Brain microvascular endothelial cell (primary cell): ENCODE results near the gene ABCA3.
"Not testable (repeated sequence)": the region's sequence is repeated elsewhere in the genome, so short reads cannot be mapped to it uniquely, and the experiment has no call there.

Experiments
- DNase-seq: peaks from one replicate; pipeline ENCODE4 v3.0.0-alpha.2; 2020
- H3K27ac ChIP-seq: fragments of 250-450 bp; sonication (Bioruptor Pico); 2 replicates; pipeline ENCODE4 v1.5.1; 2020; ENCODE audit warnings: mild to moderate bottlenecking, moderate library complexity
- H3K27me3 ChIP-seq: fragments of 250-450 bp; sonication (Bioruptor Pico); replicated peaks from 2 replicates; pipeline ENCODE4 v1.5.1; 2020; ENCODE audit warnings: mild to moderate bottlenecking
- H3K36me3 ChIP-seq: fragments of 250-450 bp; sonication (Bioruptor Pico); replicated peaks from 2 replicates; pipeline ENCODE4 v1.5.1; 2020; ENCODE audit warnings: mild to moderate bottlenecking
- H3K4me3 ChIP-seq: 2 replicates; pipeline ENCODE4 v1.5.1; 2011; ENCODE audit warnings: low read depth, mild to moderate bottlenecking, control low read depth, low read length, moderate library complexity
- in situ Hi-C: cut with HindIII; loops from 2 replicates; pipeline ENCODE4 v1.10.0; 2017; ENCODE audit warnings: low sequenced_read_pairs, low pct_ligation_motif_present
- TF ChIP-seq, protein P1 (sequence below): IDR thresholded peaks from 2 replicates; pipeline ENCODE4 v1.5.1; 2011; ENCODE audit warnings: low read depth, mild to moderate bottlenecking, moderate library complexity, low read length, control low read depth, inconsistent platforms; ENCODE audit errors: missing control alignments

The ABCA3 gene

DNA sequence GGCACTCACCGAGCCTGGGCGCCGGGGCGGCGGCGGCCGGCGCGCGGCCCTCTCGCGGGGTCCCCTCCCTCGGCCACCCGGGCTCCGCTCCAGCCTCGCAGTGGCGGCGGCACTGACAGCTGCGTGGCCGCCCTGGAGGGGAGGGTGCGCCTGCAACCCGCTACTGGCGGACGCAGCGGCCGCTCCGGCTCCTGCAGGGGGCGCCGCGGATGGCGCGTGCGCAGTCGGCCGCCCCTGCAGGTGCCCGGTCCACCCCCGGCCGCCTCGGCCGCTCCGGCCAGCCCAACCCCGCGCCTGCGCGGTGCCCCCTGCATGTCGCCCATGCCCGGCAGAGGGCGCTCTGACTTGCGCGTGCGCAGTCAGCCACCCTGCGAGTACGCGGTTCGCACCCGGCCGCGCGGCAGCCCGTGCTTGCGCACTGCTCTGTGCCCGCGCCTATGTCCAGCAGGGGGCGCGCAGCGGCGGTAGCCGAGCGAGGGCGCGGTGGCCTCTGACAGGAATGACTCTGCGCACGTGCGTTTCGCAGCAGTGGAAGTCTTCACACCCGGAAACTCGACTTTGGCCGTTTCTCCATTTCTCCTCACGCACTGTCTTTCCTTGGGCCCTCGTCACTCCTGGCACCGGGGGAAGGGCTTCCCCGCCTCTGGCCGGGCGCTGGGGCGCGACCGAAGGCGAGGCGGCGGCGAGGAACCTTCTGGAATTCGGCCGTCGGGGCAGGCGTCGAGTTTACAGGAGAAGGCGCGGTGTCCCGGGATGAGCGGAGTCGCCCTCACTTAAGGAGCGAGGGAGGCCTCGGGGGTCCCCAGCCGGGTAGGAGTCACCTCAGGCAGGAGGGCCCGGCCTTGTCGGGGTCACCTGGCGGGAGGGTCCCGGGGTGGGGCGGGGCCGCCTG, at the start of gene ABCA3:
ABCA3 (minus strand) TSS at position 165 of the 892 bp plus-strand sequence. CDS start 14,262 bp downstream, outside the sequence.
- H3K27ac ChIP-seq = no peak within 1 kb of the TSS
- in situ Hi-C loops = no loop called here

DNA sequence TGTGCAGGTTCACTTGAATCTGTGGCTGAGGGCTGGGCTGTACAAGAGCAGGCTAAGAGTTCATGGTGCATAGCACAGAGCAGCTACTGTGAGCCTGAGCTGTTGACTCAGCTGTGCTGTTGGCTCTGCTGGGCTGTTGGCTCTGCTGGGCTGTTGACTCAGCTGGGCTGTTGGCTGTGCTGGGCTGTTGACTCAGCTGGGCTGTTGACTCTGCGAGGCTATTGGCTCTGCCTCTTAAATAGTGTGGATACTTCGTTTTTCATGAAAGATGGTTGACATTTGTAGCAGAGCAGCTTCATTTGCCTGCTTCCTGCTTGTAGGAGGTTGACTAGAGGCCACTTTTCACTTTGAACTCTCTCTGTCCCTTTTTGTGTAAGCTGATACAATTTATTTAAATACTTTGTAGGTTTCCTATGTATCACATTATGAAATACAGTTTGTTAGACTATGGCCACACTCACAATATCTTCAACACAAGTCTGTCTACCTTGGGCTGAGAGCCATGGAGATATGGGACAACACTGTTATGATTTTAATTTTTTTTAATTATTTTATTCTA, 48.4 kb upstream of the ABCA3 start:
- TF ChIP-seq, protein P1, sequence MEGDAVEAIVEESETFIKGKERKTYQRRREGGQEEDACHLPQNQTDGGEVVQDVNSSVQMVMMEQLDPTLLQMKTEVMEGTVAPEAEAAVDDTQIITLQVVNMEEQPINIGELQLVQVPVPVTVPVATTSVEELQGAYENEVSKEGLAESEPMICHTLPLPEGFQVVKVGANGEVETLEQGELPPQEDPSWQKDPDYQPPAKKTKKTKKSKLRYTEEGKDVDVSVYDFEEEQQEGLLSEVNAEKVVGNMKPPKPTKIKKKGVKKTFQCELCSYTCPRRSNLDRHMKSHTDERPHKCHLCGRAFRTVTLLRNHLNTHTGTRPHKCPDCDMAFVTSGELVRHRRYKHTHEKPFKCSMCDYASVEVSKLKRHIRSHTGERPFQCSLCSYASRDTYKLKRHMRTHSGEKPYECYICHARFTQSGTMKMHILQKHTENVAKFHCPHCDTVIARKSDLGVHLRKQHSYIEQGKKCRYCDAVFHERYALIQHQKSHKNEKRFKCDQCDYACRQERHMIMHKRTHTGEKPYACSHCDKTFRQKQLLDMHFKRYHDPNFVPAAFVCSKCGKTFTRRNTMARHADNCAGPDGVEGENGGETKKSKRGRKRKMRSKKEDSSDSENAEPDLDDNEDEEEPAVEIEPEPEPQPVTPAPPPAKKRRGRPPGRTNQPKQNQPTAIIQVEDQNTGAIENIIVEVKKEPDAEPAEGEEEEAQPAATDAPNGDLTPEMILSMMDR = no peak
- H3K27me3 ChIP-seq = no peaks in the 10 kb centered on the region
- in situ Hi-C loops = no loop called here
- DNase-seq = peak; percentile 84
- H3K27ac ChIP-seq = peak overlapping the region; percentile 60
- no peak overlapping the region for H3K4me3 ChIP-seq
- no peaks in the 10 kb centered on the region for H3K36me3 ChIP-seq

More for the DNA sequence above, at the start of gene ABCA3:
- TF ChIP-seq, protein P1 = peak; percentile 78
- H3K36me3 ChIP-seq = no peaks in the 10 kb centered on the region
- peak; percentile 76 for DNase-seq
- peak within 1 kb of the TSS; percentile 48 for H3K4me3 ChIP-seq
- H3K27me3 ChIP-seq = peaks cover 10% of the 10 kb centered on the region

DNA sequence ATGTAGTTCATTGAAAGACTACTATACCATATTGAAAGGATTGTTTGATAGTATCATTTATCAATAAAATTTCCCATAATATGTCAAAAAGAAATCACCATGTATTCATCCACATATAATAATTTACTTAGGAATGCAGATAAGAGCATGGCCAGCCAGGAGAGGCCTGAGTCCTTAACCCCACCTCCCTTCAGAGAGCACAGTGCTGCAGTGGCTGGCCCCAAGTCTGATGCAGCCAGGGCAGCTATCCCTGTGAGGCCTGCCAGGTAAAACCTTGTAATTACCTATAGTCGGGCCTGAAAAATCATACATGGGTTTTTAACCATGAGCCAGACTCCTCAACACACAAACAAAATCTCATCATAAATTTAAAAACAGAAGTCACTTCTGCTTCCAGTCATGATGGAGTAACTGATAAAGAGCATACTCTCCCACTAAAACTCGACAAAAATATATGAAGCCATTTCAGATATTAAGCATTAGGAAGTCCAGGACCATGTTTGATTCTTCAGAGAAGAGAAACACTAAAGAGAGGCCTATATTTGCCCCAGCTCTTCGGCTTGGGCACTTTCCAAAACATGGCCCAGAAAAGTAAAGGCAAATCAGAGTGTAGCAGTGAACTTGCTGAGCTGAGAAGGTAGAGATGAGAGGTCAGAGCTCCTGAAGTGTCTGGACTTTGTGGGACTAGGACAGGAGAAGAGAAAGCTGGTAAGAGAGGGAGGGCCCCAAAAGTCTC, 47.8 kb upstream of the ABCA3 start:
- DNase-seq = no peak
- no peaks in the 10 kb centered on the region for H3K36me3 ChIP-seq
- H3K27me3 ChIP-seq = no peaks in the 10 kb centered on the region
- H3K4me3 ChIP-seq = no peak overlapping the region
- in situ Hi-C loops = no loop called here
- TF ChIP-seq, protein P1 = no peak
- H3K27ac ChIP-seq = peak overlapping the region; percentile 60

DNA sequence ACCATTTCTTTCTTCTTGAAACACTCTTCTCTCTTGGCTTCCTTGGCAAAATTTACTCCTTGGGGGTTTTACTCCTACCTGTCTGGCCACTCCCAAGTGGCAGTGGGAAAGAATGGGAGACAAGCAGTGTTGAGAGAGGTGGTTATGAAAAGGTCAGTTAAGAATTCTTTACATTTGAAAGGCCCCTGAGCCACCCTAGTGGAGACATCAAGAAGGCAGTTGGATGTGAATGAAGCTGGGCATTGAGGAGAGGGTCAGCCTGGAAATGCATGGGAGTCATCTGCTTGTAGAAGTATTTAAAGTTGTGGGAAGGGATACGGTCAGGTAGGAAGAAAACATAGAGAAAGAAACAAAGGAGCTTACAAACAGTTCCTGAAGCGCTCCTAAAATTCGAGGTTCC, 46.5 kb upstream of the ABCA3 start:
- Histone ChIP-seq H3K27ac (no peak overlapping the region), H3K36me3 (no peaks in the 10 kb centered on the region), H3K27me3 (no peaks in the 10 kb centered on the region), H3K4me3 (no peak overlapping the region)
- no peak for DNase-seq
- TF ChIP-seq, protein P1 = peak; percentile 63
- in situ Hi-C loops = no loop called here

DNA sequence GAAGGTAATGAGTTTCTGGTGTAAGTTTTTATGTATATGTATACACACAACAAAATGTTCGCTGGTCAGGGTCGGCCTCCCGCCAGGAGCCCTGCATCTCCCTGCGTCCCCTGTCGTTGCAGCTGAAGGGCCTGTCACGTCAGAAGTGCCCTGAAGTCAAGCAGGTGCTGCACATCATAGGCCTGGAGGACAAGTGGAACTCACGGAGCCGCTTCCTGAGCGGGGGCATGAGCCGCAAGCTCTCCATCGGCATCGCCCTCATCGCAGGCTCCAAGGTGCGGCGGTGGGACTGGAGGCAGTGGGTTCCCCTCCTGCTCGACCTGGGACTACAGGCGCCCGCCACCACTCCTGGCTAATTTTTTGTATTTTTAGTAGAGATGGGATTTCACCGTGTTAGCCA, 45.5 kb upstream of the ABCA3 start:
- DNase-seq, H3K27ac ChIP-seq, H3K27me3 ChIP-seq, H3K36me3 ChIP-seq, H3K4me3 ChIP-seq, in situ Hi-C loops: not testable (repeated sequence)
